K562 (cell line): ENCODE data around the gene STAB2. TPM values are rescaled to one million over a fixed set of nuclear protein-coding genes. Genes with fewer than 3 reads are reported as not detected.
A peak's percentile ranks its signal among the peaks of the same experiment; 100 is the strongest.

Experiments
- BCOR ChIP-seq: fragments of 450-650 bp; IDR thresholded peaks from 2 replicates; pipeline ENCODE4 v1.6.1; 2016
- KDM1A ChIP-seq, 2 experiments: fragments of 450-650 bp; IDR thresholded peaks; 2 replicates each; pipeline ENCODE4 v1.6.1; 2016; ENCODE audit warnings: mild to moderate bottlenecking in 2 of 2
- PTBP1 ChIP-seq: fragments of 200-400 bp; formaldehyde crosslinking; IDR thresholded peaks from 2 replicates; pipeline ENCODE4 v1.6.1; 2017; ENCODE audit warnings: low read depth, low read length
- RB1 ChIP-seq: fragments of 450-650 bp; IDR thresholded peaks from 2 replicates; pipeline ENCODE4 v1.6.1; 2017; ENCODE audit warnings: low read depth, mild to moderate bottlenecking
- ZNF318 ChIP-seq, 2 experiments: fragments of 450-650 bp; IDR thresholded peaks; 2 replicates each; pipeline ENCODE4 v1.6.1; 2016; ENCODE audit warnings: mild to moderate bottlenecking in 2 of 2, borderline replicate concordance in 1 of 2, low read depth in 1 of 2, moderate library complexity in 1 of 2
- polyA plus RNA-seq, 8 experiments: library from polyadenylated mRNA; depleted of rRNA in 4 of 8; stranded (reverse) in 5 of 8; unstranded in 3 of 8; fragments of >200 nt; fragmentation: Nextera tagmentation in 2 of 8; fragmentation: Illumina TruSeq in 1 of 8; extraction: Ambion mirVana in 2 of 8; extraction: Trizol in 1 of 8; gene quantifications; 2 replicates each; pipeline versions ENCODE4 v1.2.1 to v1.2.3, GENCODE V29; 2011 to 2014; ENCODE audit warnings: inconsistent platforms in 1 of 8, missing spikeins in 1 of 8
- total RNA-seq, 7 experiments: library from RNA; depleted of rRNA in 6 of 7; stranded (reverse); fragments of >200 nt in 6 of 7; fragmentation: Illumina TruSeq in 2 of 7; extraction: Trizol in 2 of 7; gene quantifications; 2 replicates each; pipeline versions ENCODE4 v1.2.1 to v1.2.3, GENCODE V29; 2011 to 2021; ENCODE audit warnings: low replicate concordance in 1 of 7

Gene STAB2
- total and polyA plus RNA-seq, 9 of the 15 experiments (the other 6 are each of a cell fraction or from before 2014, with no cell fraction given) = 0.10 TPM; not detected in 8

- no peak for TF ChIP-seq ZNF318 (IDR thresholded peaks at IDR 0.05; ENCODE audit: borderline replicate concordance in 1 of 2, low read depth in 1 of 2)
- 0 out of 2 replicates have a peak, but pooled peaks have one; percentile 54 for TF ChIP-seq PTBP1
- TF ChIP-seq BCOR = peak; percentile 87
- no peak for TF ChIP-seq RB1
- peak; percentile 22 to 28; a peak in 2 of 4 replicates for TF ChIP-seq KDM1A (IDR thresholded peaks at IDR 0.05)
These were observed 225.7 kb downstream of the STAB2 start (continued) for GRCh38 chr12:103812789-103813188.
